Gastrocnemius medialis (tissue), 4 donors: Measurements from ENCODE around the gene LSG1.

ENCODE experiments used
- POLR2A ChIP-seq, 2 donors: fragments of 450-650 bp; IDR thresholded peaks; one replicate each; pipeline ENCODE4 v1.6.1; 2017; ENCODE audit warnings: antibody characterized with exemption in 2 of 2, mild to moderate bottlenecking in 2 of 2, moderate library complexity in 2 of 2
- TF ChIP-seq, protein P1 (sequence below), 5 experiments: fragments of 450-650 bp in 3 of 5; fragments of 200-600 bp in 2 of 5; sonication (generic) in 2 of 5; IDR thresholded peaks in 4 of 5; conservative IDR thresholded peaks in 1 of 5; 1 replicate in 4 of 5; 2 replicates in 1 of 5; pipeline ENCODE4 v1.5.1; 2016 to 2019; ENCODE audit warnings: antibody characterized with exemption in 5 of 5, mild to moderate bottlenecking in 3 of 5, moderate library complexity in 3 of 5

DNA sequence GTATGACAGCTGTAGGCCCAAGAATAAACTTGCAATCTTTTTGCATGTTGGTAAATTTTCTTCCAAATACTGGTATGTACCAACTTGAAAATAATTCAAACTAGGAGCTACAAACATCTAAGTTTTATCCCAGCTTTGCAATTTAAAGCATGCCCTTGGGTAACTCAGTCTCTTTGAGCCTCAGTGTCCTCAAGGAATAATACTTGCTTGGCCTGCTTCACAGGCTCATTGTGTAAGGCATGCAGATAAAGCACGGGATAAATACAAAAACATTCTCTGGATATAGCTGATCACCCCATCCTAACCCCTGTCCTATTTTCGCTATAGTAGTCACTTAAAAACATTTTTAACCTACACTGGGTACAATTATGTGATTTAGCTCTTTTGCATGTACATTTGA lies 29.2 kb downstream of the LSG1 start:
- TF ChIP-seq, protein P1, sequence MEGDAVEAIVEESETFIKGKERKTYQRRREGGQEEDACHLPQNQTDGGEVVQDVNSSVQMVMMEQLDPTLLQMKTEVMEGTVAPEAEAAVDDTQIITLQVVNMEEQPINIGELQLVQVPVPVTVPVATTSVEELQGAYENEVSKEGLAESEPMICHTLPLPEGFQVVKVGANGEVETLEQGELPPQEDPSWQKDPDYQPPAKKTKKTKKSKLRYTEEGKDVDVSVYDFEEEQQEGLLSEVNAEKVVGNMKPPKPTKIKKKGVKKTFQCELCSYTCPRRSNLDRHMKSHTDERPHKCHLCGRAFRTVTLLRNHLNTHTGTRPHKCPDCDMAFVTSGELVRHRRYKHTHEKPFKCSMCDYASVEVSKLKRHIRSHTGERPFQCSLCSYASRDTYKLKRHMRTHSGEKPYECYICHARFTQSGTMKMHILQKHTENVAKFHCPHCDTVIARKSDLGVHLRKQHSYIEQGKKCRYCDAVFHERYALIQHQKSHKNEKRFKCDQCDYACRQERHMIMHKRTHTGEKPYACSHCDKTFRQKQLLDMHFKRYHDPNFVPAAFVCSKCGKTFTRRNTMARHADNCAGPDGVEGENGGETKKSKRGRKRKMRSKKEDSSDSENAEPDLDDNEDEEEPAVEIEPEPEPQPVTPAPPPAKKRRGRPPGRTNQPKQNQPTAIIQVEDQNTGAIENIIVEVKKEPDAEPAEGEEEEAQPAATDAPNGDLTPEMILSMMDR (IDR thresholded peaks at IDR 0.05 in 4 of 5, conservative IDR thresholded peaks at IDR 0.05 in 1 of 5) = no peak
- no peak for TF ChIP-seq POLR2A (IDR thresholded peaks at IDR 0.05)
